Neural cell (in vitro differentiated cells): Measurements from ENCODE around the gene PRRT2.

Source experiments
- CTCF ChIP-seq: fragments of 450-650 bp; IDR thresholded peaks from 2 replicates; pipeline ENCODE4 v1.5.1; 2014; ENCODE audit warnings: antibody characterized with exemption, mild to moderate bottlenecking, moderate library complexity; ENCODE audit not compliant: poor library complexity, severe bottlenecking
- EZH2 ChIP-seq: fragments of 200-600, 300-800 bp; shearing (Covaris generic), sonication (generic); IDR thresholded peaks from 2 replicates; pipeline ENCODE4 v1.6.1; 2014; ENCODE audit warnings: antibody characterized with exemption, low read length, borderline replicate concordance, mild to moderate bottlenecking; ENCODE audit not compliant: insufficient read depth, poor library complexity, severe bottlenecking
- MXI1 ChIP-seq: fragments of 450-650 bp; conservative IDR thresholded peaks from 2 replicates; pipeline ENCODE4 v1.6.1; 2014; ENCODE audit warnings: antibody characterized with exemption, mild to moderate bottlenecking; ENCODE audit not compliant: poor library complexity, severe bottlenecking
- POLR2AphosphoS5 ChIP-seq: IDR thresholded peaks from 2 replicates; pipeline ENCODE4 v1.6.1; 2012
- RAD21 ChIP-seq: fragments of 450-650 bp; conservative IDR thresholded peaks from 2 replicates; pipeline ENCODE4 v1.6.1; 2014; ENCODE audit warnings: antibody characterized with exemption, mild to moderate bottlenecking, moderate library complexity

- TF ChIP-seq POLR2AphosphoS5, result no peak
- TF ChIP-seq CTCF, result no peak
- no peak for TF ChIP-seq EZH2
- TF ChIP-seq RAD21, result no peak
- TF ChIP-seq MXI1, result no peak
Measured at GRCh38 chr16:29775742-29776408, 36.1 kb upstream of the PRRT2 start.
